Ovary (tissue), 3 donors: ENCODE measurements around the gene WNK2.

Experiments
- EP300 ChIP-seq: sonication (generic); formaldehyde crosslinking; IDR thresholded peaks from one replicate; pipeline ENCODE4 v1.6.1; 2017; ENCODE audit warnings: antibody characterized with exemption
- POLR2A ChIP-seq: fragments of 450-650 bp; IDR thresholded peaks from one replicate; pipeline ENCODE4 v1.6.1; 2017; ENCODE audit warnings: antibody characterized with exemption, mild to moderate bottlenecking, moderate library complexity
- TF ChIP-seq, protein P1 (sequence below), 3 donors: fragments of 450-650 bp in 2 of 3; fragments of 200-600 bp in 1 of 3; IDR thresholded peaks; one replicate each; pipeline versions ENCODE4 v1.5.1 to v1.8.0; 2016 to 2022; ENCODE audit warnings: antibody characterized with exemption in 3 of 3, mild to moderate bottlenecking in 1 of 3
- donor health status: DM: no; HTN: no; CAD: no.

DNA sequence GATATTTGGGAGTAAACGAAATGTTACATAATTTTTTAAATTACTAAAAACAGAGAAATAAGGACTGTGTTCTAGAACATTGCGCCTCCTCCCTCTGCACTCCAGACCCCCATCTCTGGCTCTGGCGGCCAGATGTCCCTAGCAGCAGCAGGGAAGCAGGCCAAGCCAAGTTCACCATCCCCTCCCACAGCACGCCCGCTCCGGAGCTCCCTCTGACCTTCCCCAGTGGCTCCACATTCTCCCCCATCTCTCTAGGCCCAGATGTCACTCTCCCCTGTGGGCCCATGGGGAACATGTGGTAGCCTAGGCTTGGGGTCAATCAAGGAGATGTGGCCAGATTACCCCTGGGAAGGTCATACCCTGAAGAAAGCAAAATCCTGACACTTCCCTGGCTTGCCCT is 6.3 kb upstream of the WNK2 start:
- TF ChIP-seq EP300 (no peak), POLR2A (no peak)
- TF ChIP-seq, protein P1, sequence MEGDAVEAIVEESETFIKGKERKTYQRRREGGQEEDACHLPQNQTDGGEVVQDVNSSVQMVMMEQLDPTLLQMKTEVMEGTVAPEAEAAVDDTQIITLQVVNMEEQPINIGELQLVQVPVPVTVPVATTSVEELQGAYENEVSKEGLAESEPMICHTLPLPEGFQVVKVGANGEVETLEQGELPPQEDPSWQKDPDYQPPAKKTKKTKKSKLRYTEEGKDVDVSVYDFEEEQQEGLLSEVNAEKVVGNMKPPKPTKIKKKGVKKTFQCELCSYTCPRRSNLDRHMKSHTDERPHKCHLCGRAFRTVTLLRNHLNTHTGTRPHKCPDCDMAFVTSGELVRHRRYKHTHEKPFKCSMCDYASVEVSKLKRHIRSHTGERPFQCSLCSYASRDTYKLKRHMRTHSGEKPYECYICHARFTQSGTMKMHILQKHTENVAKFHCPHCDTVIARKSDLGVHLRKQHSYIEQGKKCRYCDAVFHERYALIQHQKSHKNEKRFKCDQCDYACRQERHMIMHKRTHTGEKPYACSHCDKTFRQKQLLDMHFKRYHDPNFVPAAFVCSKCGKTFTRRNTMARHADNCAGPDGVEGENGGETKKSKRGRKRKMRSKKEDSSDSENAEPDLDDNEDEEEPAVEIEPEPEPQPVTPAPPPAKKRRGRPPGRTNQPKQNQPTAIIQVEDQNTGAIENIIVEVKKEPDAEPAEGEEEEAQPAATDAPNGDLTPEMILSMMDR (IDR thresholded peaks at IDR 0.05), result no peak
